M059J (cell line): ENCODE measurements around the gene RRP1B. TPM values are rescaled to one million over a fixed set of nuclear protein-coding genes. Genes with fewer than 3 reads are reported as not detected.
"Not testable (repeated sequence)": the region's sequence is repeated elsewhere in the genome, so short reads cannot be mapped to it uniquely, and the experiment has no call there.

ENCODE experiments used
- DNase-seq: peaks from one replicate; pipeline ENCODE4 v3.0.0-alpha.2; 2012; ENCODE audit warnings: low read depth
- total RNA-seq: library from RNA; depleted of rRNA; stranded (reverse); fragments of >200 nt; shearing (Covaris generic); gene quantifications from 2 replicates; pipeline ENCODE4 v1.2.3, GENCODE V29; 2014; rRNA removed

RRP1B gene, protein sequence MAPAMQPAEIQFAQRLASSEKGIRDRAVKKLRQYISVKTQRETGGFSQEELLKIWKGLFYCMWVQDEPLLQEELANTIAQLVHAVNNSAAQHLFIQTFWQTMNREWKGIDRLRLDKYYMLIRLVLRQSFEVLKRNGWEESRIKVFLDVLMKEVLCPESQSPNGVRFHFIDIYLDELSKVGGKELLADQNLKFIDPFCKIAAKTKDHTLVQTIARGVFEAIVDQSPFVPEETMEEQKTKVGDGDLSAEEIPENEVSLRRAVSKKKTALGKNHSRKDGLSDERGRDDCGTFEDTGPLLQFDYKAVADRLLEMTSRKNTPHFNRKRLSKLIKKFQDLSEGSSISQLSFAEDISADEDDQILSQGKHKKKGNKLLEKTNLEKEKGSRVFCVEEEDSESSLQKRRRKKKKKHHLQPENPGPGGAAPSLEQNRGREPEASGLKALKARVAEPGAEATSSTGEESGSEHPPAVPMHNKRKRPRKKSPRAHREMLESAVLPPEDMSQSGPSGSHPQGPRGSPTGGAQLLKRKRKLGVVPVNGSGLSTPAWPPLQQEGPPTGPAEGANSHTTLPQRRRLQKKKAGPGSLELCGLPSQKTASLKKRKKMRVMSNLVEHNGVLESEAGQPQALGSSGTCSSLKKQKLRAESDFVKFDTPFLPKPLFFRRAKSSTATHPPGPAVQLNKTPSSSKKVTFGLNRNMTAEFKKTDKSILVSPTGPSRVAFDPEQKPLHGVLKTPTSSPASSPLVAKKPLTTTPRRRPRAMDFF
- total RNA-seq, result 23.8 and 42.8 TPM in 2 replicates

DNA sequence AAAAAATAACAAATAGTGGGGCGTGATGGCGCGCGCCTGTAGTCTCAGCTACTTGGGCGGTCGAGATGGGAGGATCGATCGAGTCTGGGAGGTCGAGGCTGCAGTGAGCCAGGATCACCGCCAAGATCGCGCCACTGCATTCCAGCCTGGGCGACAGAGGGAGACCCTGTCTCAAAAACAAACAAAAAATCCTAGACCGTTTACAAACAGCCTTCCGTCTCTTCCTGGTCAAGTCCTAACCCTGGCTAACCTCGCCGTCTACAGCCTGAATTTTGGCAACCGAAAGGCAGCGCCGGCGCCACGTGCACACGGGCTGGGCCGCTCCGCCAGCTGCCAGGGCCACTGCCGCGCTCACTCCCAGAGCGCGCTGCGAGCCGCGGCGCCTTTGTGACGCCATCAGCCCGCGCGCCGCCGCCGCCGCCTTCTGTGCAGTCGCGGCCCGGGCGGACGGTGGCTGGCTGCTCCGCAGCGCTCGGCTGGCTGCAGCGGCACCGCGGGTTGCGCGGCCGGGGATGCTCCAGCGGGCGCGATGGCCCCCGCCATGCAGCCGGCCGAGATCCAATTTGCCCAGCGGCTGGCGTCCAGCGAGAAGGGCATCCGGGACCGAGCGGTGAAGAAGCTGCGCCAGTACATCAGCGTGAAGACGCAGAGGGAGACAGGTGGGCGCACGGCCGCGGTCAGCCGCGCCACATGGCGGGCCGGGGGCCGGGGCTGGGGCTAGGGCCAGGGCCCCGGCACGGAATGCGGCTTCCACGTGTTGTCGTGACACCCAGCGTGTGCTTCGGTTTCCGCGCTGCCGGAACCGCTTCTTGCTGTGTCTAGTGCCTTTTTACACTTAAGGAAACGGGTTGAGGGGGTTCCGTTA is at the start of gene RRP1B, which contains the start of gene HSF2BP:
Gene RRP1B (plus strand): TSS at position 425 of the 865 bp plus-strand sequence. CDS start 105 bp downstream, at position 530.
Gene HSF2BP (minus strand): TSS at position 353 of the 865 bp plus-strand sequence. CDS start 1,392 bp downstream, outside the sequence.
- DNase-seq, result peak; percentile 83

DNA sequence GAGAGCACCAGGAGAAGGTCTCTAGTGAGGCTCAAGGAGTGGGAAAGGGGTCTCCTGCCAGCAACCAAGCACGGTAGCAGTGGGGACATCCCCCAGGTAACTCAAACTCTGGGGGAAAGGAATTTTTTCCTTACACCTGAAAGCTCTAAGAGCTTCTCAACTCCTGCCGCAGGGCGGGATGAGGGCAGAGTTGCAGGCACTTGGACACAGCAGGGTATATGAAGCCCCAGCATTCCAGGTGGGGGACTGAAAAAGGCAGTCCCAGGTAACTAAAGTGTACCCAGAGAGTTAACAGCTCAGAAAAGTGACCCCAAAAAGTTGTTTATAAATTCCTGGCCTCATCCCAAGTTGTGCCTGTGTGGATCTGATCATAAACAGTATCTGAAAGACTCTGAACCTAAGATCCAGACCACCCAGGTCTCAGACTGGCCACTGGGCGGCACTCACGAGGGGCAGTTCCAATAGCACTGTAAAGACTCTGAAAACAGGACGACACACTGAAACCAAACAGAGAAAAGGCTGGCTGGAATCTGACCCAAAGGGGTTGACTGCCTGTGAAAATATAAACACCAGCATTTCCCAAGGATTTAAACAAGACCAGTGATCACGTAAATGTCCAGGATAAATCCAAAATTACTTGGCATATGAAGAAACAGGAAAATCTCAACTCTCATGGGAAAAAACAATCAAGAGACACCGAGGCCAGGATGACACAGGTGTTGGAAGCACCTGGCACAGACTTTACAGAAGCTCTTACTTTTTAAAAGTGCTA is 47.6 kb upstream of the RRP1B start:
- peak; percentile 66 for DNase-seq

DNA sequence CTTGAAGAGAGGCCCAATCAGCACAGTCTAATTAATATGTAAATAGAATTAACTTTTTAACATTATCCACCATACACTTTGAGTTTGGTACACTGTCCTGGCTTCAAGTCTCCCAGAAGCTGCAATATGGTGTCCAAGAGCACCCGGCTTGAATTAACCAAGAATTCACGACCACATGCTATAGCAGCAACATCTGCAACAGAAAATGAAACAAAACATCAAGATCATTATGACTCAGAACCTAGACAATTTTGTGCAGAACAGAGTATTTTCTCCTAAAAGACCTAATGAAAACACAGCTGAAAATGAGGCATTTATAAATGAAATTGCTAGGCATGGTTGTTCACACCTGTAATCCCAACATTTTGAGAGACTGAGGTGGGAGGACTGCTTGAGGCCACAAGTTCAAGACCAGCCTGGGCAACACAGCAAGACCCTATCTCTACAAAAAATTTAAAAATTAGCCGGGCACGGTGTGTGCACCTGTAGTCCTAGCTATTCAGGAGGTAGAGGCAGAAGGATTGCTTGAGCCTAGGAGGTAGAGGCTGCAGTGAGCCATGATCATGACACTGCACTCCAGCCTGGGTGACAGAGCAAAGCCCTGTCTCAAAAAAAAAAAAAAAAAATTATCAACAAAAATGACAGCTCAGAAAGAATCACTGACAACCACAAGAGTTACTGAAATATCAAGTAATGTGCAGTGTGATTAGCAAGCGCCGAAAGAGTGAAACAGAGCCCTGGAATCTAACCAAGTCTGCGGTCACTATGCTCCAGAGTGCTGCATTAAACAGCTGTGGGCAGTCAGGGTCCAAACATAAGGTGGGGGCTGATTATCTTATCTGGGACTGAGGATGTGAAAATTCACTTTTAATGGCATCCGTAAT is 45.4 kb upstream of the RRP1B start:
- DNase-seq, result peak; percentile 76

DNA sequence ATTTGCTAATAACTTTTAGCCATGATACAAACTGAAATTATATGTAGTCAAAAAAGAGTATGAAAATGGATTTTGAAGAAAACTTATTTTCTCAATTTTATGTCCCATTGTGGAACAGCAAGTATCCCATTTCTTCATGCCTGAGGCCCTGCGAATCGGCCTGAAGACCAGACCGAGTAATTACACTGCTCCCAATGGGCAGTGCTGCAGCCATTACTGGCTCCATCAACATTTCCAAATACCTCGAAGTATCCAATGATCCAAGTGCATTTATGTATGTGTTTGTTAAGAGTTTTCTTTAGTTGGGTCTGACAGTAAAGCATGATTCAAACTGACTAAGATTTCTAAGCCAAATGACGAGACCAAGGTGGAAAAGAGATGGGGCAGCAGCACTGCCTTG is 44.5 kb upstream of the RRP1B start:
- no peak for DNase-seq

DNA sequence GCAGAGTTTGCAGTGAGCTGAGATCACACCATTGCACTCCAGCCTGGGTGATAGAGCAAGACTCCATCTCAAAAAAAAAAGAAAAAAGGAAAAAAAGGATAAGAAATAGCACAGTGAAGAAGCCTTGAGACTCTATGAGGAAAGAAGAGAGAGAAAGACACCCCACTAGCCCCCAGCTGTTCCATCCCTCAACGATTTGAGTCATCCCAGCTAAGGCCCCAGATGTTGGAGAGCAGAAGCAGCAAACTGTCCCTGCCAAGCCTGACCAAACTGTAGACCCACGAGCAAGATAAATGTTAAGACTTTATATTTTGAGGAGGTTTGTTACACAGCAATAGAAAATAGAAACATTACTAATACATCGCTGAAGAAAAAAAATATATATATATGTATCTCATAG is 42.5 kb upstream of the RRP1B start:
- DNase-seq, result not testable (repeated sequence)

DNA sequence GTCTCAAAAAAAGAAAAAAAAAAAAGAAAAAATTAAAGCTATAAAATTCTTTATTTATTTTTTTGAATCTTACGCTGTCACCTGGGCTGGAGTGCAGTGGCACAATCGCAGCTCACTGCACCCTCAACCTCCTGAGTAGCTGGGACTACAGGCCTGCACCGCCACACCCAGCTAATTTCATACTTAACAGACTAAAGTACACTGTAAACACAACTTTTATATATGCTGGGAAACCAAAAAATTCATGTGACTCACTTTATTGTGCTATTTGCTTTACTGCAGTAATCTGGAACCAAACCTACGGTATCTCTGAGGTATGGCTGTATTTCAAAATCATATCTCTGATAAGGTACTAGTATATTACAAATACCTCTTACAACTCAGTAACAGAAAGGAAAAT is 40.4 kb upstream of the RRP1B start:
- DNase-seq, result no peak

DNA sequence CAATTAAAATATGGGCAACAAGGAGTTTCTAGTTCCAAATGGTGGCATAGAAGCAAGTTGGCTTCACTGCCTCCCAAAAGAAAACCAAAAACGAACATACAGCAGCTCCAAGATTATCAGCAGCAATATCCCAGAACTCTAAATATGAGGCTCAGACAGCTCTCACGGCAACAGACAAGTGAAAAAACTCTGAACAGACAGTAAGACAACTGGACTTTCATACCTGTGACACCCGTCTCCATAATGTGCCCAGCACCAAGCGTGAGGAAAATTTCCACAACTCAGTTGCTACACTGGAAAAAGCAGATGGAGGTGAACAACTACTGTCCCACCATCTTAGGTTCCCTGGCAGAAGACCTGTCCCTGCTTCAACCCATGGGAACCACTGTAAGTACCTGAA is 40.0 kb upstream of the RRP1B start:
- no peak for DNase-seq

DNA sequence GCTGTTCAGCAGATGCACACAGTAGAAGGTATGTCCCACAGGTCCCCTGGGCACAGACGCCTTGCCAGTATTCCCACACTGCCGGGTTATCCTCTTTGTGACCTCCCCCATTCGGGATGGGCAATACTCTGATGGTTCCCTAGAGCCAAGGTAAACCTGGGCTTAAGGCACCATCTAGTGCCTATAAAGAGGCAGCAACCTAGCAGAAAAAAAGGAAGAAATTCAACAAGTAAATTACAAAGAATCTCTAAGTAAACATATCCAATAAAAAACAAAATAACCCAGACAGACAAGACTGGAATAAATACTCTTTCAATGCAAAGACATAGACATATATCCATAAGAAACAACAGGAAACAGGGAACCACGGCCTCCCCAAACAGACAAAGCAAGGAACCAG is 39.5 kb upstream of the RRP1B start:
- DNase-seq, result no peak

DNA sequence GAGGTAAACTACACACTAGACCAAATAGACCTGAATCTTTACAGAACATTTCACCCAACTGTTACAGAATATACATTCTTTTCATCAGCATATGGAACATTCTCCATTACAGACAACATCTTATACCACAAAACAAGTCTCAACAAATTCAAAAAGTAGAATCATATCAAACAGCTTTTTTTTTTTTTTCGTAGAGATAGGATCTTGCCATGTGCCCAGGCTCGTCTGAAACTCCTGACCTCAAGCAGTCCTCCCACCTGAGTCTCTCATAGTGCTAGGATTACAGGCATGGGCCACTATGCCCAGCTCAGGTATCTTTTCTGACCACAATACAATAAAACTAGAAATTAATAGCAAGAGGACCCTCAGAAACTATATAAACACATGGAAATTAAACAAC is 36.6 kb upstream of the RRP1B start:
- DNase-seq, result no peak

DNA sequence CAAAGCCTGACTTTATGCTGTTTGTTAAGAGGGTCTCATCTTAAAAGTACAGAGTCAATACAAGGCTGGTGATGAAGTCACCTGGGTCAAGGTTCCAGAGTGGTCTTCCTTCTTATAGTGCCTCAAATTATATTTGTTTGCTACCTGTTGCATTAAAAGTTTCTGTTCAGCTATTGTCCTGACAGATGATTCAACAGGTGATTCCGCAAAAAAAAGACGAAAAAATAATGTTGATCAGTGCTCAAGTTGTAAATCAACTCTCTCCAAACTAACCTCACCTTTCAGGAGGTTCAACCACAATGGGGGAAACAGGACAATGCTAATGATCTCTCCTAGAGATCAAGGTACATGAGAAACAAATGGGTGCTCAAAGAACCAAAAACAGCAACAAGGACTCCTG is 35.8 kb upstream of the RRP1B start:
- DNase-seq, result no peak

DNA sequence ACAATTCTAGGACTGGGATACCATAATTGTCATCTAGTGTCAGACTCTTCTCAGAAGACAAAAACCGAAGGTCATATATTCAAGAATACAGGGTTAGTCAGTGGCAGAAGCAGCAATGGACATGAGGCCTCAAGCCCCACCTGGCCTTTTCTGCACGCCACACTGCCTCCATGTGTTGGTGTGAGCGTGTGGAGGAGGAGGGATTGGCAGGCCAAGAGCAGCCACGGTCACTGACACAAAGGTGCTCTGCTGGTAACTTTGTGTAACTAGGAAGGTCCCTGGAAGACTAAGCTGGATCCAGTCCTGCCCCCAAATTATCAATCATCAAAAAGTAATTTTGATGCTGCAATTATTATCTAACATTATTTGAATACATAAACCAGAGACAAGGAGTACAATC is 35.0 kb upstream of the RRP1B start:
- no peak for DNase-seq

DNA sequence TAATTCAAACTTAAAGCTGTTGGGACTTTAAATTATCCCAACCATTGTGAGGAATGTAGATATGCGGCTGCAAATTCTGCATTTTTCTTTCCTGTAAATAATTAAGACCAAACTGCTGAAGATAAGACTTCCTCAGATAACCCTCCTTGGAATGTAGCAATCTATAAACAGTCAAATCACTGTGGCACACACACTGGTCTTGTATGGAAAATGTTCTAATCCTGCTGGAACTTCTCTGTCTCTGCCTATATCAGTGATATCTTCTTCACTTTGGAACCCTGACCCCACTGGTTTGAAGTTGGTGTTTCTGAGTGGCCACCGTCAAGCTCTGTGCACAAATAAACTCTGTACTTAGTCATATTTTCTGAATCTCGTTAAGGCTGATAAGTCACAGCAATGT is 33.0 kb upstream of the RRP1B start:
- no peak for DNase-seq

DNA sequence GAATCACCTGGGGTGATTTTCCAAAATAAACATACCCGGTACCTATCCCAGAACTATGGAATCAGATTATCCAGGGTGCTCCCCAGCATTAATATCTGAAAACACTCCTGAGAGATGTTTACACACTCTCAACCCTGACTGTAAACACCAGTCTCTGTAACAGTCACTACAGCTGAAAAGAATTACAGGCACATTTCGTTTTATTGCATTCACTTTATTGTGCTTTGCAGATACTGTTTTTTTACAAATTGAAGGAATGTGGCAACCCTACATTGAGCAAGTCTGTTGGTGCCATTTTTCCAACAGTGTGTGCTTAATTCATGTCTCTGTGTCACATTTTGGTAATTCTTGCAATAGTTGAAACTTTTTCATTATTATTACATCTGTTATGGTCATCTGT is 31.8 kb upstream of the RRP1B start:
- DNase-seq, result no peak

DNA sequence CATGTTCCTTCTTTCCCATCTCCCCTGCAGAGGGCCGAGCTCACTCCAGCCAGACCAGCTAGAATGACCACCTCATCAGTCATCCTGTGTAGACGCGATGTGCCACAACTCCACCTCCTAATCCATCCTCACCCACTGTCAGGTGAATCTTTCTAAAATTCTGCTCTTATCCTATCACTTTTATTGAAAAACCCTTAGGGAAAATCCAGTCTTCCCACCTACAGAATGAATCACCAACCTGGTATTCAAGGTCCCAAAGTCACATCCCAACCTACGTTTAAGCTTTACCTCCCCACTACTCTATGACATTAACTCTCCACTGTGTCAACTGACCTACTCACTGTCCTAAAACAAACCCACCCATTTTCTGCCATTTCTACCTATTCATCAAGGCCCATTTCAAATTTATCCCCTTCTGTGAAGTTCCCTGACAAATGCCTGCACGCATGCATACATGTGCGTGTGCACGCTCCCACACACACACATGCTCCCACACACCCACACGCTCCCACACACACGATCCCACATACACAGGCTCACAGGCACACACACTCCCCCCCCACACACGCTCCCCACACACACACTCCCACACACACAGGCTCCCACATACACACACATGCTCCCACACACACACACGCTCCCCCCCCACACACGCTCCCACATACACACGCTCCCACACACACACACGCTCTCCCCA is 27.8 kb upstream of the RRP1B start:
- DNase-seq, result no peak

DNA sequence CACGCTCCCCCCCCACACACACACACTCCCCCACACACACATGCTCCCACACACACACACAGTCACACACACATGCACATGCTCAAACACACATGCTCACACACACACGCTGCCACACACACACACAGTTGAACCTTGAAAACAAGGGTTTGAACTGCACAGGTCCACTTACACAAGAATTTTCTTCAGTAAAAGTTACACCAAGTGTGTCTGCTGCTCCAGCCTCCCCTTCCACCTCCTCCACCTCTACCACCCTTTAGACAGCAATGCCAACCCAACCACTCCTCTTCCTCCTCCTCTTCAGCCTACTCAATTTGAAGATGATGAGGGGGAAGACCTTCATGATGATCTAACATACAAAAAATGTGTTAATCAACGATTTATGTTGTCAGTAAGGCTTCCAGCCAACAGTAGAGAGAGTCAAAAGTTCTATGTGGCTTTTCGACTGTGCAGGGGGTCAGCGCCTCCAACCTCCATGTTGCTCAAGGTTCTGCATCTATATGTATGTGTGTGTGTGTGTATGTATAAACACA is 26.9 kb upstream of the RRP1B start:
- no peak for DNase-seq

DNA sequence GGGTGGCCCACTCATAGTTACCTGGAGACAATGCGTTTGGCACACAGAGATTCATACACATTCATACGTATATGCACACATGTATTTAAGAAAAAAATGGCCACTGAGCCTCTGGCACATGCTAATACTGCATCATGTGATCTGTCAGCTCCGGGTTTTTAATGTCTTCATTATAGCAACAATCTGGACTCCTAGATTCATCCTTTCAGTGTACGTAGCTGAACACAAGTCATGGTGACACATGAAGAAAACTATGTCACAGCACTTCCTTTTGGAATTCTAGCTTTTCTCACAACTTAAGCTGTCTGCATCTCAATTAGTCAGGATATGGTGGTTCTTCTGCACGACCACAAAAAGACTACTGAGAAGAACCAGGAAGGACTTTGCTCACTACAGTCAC is 24.7 kb upstream of the RRP1B start:
- DNase-seq, result peak; percentile 59

DNA sequence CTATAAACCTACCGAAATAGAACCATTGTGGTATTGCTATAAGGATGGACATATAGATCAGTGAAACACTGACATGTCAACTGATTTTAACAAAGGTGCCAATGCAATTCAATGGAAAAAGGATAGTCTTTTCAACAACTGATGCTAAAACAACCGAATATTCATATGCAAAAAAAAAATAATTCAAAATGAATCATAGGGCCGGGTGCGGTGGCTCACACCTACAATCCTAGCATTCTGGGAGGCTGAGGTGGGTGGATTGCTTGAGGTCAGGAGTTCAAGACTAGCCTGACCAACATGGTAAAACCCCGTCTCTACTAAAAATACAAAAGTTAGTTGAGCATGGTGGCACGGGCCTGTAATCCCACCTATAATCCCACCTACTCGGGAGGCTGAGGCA is 23.9 kb upstream of the RRP1B start:
- DNase-seq, result no peak

DNA sequence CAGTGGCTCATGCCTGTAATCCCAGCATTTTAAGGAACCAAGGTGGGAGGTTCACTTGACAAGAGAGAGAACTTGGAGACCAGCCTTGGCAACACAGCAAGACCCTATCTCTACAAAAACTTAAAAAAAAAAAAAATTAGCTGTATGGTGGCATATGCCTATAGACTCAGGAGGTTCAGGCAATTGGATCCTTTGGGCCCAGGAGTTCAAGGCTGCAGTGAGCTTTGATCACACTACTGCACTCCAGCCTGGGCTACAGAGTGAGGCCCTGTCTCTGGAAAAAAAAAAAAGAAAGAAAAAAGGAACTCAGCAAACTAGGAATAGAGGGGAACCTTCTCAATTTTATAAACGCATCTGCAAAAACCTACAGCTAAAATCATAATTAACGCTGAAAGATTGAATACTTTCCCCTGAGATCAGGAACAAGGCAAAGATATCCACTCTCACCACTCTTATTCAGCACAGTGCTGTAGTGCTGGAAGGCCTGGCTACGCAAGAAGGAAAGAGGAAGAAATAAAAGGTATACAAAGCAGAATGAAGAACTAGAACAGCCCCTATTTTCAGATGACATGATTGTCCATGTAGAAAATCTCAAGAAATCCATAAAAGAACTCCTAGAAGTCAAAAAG is 21.7 kb upstream of the RRP1B start:
- no peak for DNase-seq
